DMS53 (cell line): Measurements from ENCODE around the gene NXF3.
"Not testable (repeated sequence)": the region's sequence is repeated elsewhere in the genome, so short reads cannot be mapped to it uniquely, and the experiment has no call there.

ENCODE experiments used
- DNase-seq: peaks from one replicate; lab custom pipeline; 2025; lab: John Stamatoyannopoulos, UW

Gene NXF3

GRCh38 chrX:103033371-103033770 is 59.6 kb downstream of the NXF3 start:
- not testable (repeated sequence) for DNase-seq
